HG03469 (cell line): ENCODE measurements around the gene CHST11.

Source experiments
- ATAC-seq: cut with Tn5 transposase; IDR thresholded peaks from one replicate; pipeline ENCODE4 v1.9.1; 2021; ENCODE audit warnings: mild to moderate bottlenecking, moderate library complexity, moderate number of reproducible peaks; ENCODE audit not compliant: unreplicated experiment

Gene CHST11

DNA sequence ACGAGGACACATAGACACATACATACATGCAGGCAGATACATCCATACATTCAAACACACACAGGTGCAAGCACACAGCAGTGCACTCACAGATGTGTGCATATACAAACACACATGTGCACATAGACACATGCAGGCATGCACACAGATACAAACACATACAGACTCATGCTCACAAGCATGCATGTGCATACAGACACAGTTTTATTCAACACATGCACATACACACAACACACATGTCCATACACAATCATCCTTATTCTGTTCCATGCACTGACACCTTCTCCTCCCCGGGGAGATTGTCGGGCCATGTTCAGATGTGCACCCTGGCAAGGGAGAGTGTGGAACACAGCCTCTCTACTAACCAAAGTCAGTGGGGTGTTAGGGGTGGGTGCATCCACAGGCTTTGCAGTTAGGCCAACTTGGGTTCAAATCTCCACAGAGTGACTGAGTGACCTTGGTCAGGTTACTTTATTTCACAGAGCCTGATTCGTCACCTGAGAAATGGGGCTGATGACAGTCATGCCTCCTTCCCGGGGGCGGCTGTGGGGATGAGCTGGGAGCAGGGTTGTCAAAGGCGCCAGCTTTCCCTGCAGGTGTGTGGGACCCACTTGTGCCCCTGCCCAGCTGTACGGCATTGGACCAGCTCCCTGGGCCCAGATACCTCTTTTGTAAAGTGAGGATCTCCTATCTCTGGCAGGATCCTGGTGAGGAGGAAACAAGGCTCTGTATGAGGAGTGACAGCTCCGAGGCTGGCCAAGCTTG is 251.2 kb downstream of the CHST11 start:
- no peak for ATAC-seq

DNA sequence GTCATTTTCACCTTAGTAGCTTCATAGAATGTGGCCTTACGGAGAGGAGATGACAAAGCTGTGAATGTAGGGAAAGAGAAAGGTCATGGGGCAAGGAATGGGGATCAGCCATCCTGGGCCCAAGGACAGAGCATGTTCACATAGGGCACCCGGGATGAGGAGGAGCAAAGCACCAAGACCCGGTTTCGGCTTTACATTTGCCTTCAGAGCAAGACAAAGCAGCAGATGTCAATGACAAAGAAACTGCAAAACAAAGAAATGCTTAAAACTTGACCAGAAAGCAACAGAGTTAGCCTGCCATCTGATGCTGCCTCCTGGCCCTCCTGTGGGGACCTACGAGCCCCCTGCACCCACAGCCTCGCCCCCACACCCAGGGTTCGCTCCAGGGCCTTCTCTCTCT is 252.1 kb downstream of the CHST11 start:
- no peak for ATAC-seq

DNA sequence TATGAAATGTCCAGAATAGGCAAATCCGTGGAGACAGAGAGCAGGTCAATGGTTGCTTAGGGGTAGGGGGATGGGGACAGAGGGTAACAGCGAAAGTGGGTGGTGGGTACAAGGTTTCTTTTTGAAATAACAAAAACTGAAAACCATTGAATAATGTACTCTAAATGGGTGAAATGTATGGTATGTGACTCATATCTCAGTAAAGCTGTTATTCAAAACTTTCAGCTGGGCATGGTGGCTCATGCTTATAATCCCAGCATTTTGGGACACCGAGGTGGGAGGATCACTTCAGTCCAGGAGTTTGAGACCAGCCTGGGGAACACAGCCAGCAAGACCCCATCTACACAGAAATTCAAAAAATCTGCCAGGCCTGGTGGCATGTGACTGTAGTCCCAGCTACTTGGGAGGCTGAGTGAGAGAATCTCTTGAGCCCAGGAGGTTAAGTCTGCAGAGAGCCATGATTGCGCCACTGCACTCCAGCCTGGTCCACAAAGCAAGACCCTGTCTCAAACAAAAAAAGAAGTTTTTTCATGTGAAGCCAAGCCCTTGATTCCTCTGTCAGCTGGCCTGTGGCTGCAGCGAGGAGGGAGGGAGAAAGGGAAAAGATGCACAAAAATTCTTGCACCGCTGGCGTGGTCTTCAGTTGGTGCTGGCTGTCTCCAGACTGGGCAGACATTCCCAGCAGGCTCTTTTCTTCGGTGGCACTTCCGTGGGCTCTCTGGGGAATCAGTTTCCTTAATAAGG is 253.1 kb downstream of the CHST11 start:
- no peak for ATAC-seq

DNA sequence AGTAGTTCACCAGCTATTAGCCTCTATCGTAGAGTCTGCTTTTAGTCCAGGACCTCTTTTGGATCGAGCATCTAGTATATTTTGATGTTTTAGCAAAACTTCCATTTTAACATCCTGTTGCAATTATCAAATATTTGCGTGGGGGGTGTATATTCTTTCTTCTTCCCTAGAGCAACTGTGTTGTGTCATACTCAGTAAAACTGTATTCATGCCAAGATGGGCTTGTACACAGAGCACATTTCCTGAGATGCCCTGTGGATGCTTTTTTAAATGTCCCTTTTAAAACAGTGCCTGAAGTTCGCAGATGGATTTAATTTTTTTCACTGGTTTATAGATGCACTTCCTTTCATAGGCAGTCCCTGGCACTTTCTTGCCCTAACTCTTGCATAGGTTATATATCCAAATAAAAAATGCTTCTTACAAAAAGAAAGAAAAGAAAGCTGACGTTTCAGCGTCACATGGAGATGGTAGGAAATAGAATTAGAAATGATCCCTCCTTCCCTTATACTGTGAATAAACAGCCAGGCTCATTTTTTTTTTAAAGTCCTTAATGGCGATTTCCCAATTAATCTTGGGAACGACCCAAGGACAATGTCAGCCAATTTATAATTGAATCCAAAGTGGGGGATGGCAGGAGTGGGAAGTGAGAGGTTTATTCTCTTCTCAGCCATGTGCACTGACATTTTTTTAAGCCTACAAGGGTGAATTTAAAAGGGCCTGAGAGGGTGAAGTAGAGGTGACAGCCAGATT is 254.4 kb downstream of the CHST11 start:
- no peak for ATAC-seq

DNA sequence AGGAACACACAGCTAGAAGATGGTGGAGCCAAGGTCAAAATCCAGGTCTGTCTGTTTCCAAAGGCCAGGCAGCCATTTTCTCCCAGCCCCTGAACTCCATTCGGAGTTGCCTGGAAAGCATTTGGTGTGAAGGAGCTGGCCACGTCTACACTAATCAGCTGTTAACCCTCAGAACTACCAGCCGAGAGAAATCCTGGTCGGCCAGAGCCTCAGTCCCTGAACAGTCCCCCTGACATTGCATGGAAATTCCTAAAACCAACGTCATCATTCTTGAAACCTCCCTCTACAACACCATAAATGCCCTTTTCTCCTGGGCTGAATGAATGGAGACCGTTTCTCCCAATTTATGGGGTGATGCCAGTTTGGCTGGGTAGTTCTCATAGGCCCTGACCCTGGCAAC is 255.7 kb downstream of the CHST11 start:
- ATAC-seq: no peak

DNA sequence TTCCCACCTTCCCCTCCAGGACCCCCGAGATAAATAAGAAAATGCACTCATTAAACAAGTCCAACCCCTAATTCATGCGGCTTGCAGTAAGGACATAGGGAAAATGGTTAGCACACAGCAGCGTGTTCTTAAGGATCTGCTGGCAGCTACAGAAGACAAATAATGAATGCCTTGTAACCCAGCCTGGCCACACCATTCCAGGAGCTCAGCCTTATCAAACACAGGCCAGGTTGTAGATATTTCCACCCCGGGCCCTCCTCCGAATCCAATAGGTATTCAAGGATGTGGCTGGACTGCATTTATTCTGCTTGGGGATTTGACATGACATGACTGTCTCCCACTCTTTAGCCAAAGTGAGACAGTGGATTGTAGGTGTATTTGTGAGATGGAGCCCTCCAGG is 256.2 kb downstream of the CHST11 start:
- no peak for ATAC-seq

DNA sequence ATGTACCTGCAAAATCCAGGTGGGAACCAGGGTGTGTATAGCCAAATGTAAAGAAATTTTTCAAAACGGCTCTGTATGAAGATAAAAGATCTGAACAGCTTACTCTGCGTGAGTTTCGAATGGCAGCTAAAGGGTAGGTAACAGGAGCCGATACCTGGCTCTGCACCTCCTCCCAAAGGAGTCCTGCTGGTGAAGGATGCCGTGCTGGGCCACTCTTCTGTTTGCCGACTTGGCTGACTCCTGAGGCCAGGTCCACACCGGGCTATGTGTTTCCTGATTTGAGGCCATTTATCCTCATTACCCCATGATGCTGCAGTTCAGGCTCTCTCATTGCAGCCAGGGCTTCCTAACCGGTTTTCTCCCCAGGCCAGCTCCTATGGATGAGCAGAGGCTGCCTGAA is 256.7 kb downstream of the CHST11 start:
- no peak for ATAC-seq

DNA sequence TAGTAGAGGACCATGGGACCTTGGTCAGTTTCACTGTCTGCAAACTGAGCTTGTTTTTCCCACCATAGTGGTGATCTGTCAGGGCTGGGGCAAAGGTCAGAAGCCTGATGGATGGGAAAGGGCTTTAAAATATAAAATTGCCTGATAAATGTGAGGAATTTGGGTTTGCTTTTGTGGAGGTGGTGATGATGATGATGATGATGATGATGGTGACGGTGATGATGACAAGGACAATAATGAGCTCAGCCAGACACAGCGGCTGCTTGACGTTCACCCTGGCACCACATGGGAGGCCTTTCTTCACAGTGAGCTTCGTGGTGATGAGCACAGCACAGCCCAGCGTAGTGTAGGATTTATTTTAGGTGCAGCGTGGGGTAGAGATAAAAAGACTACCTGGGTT is 257.6 kb downstream of the CHST11 start:
- ATAC-seq: no peak

DNA sequence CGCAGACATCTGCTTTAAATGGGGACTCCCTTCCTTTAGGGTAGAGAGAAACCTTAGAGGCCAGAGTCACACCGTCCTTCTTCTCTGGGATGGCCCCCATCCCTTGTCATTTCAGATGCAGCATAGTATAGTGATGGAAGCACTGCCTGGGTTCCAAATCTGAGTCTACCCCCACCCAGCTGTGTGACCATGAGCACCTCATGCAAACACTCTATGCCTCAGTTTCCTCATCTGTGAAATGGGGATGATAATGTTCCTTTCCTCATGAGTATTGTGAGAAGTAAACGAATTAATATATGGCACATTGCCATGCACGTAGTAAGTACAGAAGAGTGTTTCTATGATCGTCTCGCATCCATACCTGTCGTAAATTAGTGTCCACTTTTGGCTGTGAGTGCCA is 259.4 kb downstream of the CHST11 start:
- no peak for ATAC-seq

DNA sequence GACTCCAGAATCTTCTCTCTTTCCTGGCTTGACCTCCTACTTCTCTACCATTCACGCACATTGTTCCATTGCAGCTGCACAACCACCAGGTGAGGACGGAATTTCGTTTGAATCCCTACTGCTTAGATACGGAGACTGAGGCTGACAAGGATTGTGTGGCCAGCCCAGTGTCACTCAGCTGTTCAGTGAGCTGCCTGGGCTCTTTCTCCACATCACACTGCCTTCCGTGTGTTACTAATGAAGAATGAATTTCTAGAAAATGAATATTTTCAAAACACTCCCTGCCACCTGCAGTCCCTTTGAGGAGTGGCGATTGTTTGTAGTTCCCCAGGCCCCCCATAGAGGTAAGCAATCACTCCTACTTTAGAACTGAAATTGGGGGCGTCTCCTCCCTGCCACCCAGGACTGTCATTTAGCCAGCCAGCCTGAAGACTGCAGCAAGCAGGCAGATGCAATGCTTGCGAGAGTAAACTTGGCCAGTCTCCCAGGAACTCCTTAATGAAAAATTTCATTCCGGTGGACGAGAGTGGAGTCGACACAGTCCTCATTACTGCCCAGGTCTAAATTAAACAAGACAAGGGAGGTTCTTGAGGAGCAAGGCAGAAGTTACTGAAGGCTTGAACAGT is 261.7 kb downstream of the CHST11 start:
- ATAC-seq: no peak

DNA sequence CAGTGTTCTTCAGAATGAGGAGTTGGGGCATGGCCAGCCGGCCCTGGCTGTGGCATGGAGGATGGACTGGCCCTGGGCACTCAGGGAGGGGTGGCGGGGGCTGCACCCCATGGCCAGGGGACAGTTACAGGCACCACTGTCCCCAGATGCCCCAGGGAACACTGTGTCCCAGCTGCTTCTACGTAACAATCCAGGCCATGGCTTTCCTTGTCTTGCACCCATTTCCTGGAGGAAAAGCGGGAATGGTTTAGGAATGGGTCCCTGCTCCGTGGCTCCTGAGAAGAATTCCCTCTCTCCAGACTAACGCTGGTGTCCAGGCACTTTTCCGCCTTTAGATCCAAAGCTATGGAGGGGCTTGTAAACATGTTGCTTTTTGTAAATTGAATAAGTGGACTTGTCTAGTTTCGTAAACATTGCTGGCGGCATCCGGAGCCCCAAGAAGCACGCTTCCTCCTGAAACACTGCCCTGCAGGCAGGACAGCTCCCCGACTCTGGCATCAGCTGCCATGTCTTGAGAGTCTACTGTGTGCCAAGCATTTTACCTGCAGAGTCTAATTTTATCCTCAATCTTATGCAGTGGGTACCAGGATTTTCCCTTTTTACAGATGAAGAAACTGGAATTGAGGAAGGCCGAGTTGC is 263.1 kb downstream of the CHST11 start:
- ATAC-seq: no peak

DNA sequence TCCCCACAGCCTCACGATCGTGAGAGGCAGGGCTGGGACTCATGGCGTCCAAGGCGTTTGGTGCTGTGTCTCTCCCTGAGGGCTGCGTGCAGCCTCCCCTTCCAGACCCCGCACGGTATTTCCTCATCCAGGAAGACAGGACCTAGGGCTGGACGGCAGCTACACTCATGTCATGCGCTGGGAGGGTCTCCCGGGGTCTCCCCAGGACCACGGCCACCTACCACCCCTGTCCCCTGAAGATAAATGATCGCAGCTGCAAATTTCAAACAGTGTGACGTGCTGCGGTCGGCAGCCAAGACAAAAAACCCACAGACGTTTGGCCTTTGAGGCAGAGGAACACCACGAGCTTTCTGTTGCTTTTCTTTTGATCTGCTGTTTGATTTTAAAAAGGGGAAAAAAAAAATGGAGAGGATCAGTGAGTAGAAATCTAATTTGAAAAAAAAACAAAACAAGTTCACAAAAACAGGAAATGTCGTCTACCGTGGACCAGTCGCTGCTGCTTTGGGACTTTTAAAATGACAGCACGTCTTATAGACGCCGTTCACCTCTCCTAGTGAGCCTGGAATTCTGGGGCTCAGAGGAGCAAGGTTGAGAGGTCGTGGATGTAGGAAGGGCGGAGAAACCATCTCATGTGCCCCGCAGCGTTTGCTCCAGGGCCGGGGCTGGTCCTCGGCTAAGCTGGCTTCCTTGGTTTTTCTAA is 263.7 kb downstream of the CHST11 start:
- no peak for ATAC-seq

DNA sequence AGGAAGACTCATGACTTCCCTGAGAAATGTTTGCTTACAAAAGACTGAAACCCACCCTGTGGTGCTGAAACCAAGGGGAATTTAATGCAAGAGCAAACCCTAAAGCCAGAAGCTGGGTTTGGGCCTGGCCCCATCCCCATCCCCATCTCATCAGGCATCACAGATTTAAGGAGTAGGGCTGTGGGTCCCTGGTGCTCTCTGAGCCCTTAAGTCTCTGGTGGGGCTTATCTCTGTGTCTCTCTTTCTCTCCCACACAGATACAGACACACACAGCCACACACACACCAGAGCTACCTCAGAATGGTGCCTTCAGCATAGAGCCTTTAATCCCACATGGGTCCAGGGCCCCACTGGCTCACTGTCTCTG is 264.3 kb downstream of the CHST11 start:
- ATAC-seq: no peak

DNA sequence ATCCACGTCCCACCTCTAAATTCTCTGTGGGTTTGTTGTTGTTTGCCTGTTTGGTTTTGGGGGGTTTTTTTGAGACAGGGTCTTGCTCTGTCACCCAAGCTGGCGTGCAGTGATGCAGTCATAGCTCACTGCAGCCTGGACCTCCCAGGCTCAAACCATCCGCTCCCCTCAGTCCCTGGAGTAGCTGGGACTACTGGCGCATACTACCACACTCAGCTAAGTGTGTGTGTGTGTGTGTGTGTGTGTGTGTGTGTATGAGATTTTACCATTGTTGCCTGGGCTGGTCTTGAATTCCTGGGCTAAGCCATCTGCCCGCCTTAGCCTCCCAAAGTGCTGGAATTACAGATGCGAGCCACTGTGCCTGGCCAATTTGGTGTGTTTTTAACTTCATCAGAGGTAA is 265.2 kb downstream of the CHST11 start:
- no peak for ATAC-seq

DNA sequence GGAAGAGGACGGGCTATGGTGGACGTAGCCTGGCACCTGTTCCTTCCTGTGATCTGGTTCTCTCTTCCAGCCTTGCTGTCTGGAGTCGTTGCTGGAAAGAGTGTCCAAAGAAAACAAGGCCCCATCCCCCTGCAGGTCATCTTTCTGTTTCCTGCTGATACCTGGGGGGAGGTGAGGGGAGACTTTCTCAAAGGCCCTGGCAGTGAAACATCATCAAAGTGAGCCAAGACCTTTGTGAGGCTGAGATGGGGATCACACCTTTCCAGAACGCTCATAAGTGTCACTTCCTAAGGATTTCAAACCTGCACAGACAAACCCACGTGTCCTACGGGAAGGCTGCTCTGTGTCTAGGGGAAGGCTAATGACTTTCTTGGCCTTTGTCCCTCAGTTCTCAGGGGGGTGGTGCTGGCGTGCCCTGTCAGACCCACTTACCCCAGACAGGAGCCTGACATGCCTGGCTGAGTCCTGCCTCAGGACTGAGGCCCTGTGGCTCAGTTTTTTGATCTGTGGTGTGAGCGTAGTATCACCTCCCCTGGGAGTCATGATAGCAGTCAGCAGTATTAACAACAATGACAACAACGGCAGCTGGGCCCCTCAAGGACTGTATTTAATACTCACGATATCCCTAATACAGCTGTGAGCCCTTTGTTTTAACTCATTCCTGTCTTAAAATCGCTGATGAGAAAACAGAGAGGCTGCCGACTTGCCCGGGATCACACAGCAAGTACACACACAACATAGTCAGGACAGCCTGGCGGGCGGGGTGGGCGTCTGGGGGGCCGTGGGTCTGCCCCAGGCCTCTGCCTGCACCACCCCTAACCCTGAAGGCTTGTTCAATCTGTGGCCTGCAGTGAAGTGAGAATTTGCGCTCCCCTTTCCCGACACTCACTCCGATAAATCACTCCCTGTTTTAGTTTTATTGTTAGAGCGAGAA is 266.1 kb downstream of the CHST11 start:
- ATAC-seq: no peak

DNA sequence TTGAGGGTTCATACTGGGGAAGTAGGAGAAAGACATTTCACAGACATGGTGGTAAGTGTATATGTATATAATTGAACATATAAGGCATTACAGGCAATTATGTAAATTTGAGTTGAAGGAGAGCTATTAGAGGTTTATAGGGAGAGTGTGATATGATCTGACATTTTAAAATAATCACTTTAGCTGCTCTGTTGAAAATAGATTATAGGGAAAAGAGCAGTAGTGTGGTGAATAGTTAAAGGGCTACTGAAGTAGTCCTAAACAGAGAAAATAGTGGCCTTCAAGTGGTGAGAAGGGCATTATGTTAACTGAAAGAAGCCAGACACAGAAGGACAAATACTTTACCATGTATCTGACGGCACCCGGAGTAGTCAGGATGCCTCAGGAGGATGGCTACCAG is 267.1 kb downstream of the CHST11 start:
- ATAC-seq: no peak

DNA sequence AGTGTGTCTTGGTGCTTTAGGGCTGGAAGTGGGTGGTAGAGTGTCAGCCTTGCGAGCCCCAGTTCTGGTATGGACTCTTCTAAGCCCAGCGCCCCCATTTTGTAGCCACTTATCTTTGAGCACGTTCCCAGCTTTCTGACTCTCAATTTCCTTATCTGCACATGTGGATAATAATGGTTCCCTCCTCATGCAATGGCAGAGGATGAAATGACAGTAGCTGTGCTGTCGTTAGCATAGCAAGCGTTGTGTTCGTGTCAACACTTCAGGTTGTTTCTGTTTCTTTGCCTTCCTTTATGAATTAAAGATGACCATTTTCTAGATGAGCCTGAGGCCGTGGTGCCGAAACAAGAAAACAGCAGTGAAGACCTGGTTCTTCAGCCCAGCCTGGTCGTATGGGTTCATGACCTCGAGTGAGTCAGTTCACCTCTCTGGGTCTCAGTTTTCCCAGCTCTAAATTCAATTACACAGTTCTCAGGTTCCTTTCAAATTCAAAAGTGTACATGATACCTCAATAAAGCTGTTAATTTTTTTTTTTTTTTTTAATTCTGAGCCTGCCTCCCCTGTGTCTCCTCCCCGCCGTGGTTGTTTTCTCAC is 268.3 kb downstream of the CHST11 start:
- ATAC-seq: no peak

DNA sequence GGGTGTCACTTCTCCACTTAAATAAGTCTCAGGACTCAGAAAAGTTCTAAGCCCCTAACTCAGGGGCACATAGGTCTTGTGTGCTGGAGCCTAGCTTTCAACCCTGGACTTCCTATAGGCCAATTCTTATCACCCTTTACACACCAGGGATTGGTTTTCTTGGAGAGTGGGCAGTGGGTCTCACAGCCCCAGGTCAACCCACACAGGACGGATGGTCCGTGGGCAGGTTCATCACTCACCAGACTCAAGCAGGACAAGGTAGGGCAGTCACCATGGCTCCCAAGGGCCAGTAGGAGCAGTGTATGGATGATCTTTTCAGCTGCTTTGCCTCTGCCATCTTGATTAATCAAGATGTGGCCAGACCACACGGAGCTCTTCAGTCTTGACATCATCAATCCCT is 268.9 kb downstream of the CHST11 start:
- ATAC-seq: no peak
